ENCODE measurements around the gene FABP1.

FABP1 gene

GRCh38 chr2:88125924-88126771, 1.7 kb downstream of the FABP1 start:
- H3K4me1 Mint-ChIP-seq = no peaks in the 10 kb centered on the region
- no peak for ATAC-seq
- no peaks in the 10 kb centered on the region for H3K9me3 Mint-ChIP-seq
- no peak overlapping the region for H3K27ac Mint-ChIP-seq
- no peak overlapping the region for H3K4me3 Mint-ChIP-seq
- no peaks in the 10 kb centered on the region for H3K36me3 Mint-ChIP-seq
- peaks cover 50% of the 10 kb centered on the region for H3K27me3 Mint-ChIP-seq

GRCh38 chr2:88125344-88125923, 2.4 kb downstream of the FABP1 start:
- ATAC-seq = peak; percentile 9
- H3K27me3 Mint-ChIP-seq = peaks cover 50% of the 10 kb centered on the region
- H3K4me3 Mint-ChIP-seq = no peak overlapping the region
- no peaks in the 10 kb centered on the region for H3K36me3 Mint-ChIP-seq
- no peaks in the 10 kb centered on the region for H3K9me3 Mint-ChIP-seq
- no peaks in the 10 kb centered on the region for H3K4me1 Mint-ChIP-seq
- no peak overlapping the region for H3K27ac Mint-ChIP-seq

GRCh38 chr2:88123975-88124917, 3.6 kb downstream of the FABP1 start:
- H3K4me3 Mint-ChIP-seq = no peak overlapping the region
- no peak overlapping the region for H3K27ac Mint-ChIP-seq
- no peaks in the 10 kb centered on the region for H3K36me3 Mint-ChIP-seq
- no peak for ATAC-seq
- no peaks in the 10 kb centered on the region for H3K4me1 Mint-ChIP-seq
- H3K27me3 Mint-ChIP-seq = peaks cover 39% of the 10 kb centered on the region
- no peaks in the 10 kb centered on the region for H3K9me3 Mint-ChIP-seq

- Mint-ChIP-seq H3K27ac (no peak overlapping the region), H3K27me3 (peaks cover 38% of the 10 kb centered on the region), H3K36me3 (no peaks in the 10 kb centered on the region), H3K4me1 (no peaks in the 10 kb centered on the region), H3K4me3 (no peak overlapping the region), H3K9me3 (no peaks in the 10 kb centered on the region)
- no peak for ATAC-seq
Measured at GRCh38 chr2:88123164-88123974, 4.5 kb downstream of the FABP1 start.

- Mint-ChIP-seq H3K36me3 (no peaks in the 10 kb centered on the region), H3K27ac (no peak overlapping the region), H3K4me3 (no peak overlapping the region), H3K27me3 (peaks cover 38% of the 10 kb centered on the region), H3K4me1 (no peaks in the 10 kb centered on the region), H3K9me3 (no peaks in the 10 kb centered on the region)
- ATAC-seq = no peak
Measured at GRCh38 chr2:88122141-88122884, 5.5 kb downstream of the FABP1 start.

GRCh38 chr2:88121678-88122077, 6.2 kb downstream of the FABP1 start:
- Mint-ChIP-seq H3K36me3 (no peaks in the 10 kb centered on the region), H3K27me3 (peaks cover 33% of the 10 kb centered on the region), H3K9me3 (no peaks in the 10 kb centered on the region), H3K27ac (no peak overlapping the region), H3K4me1 (no peaks in the 10 kb centered on the region), H3K4me3 (no peak overlapping the region)
- no peak for ATAC-seq

- Mint-ChIP-seq H3K36me3 (no peaks in the 10 kb centered on the region), H3K27ac (no peak overlapping the region), H3K9me3 (no peaks in the 10 kb centered on the region), H3K27me3 (peaks cover 16% of the 10 kb centered on the region), H3K4me1 (no peaks in the 10 kb centered on the region), H3K4me3 (no peak overlapping the region)
- ATAC-seq = no peak
Measured at GRCh38 chr2:88117973-88118372, 9.9 kb downstream of the FABP1 start.

GRCh38 chr2:88116669-88117432, 11.0 kb downstream of the FABP1 start:
- Mint-ChIP-seq H3K9me3 (no peaks in the 10 kb centered on the region), H3K27me3 (peaks cover 14% of the 10 kb centered on the region), H3K4me1 (no peaks in the 10 kb centered on the region), H3K36me3 (no peaks in the 10 kb centered on the region), H3K4me3 (no peak overlapping the region), H3K27ac (no peak overlapping the region)
- no peak for ATAC-seq

GRCh38 chr2:88115825-88116518, 11.9 kb downstream of the FABP1 start:
- Mint-ChIP-seq H3K9me3 (no peaks in the 10 kb centered on the region), H3K36me3 (no peaks in the 10 kb centered on the region), H3K4me3 (no peak overlapping the region), H3K4me1 (no peaks in the 10 kb centered on the region), H3K27ac (no peak overlapping the region), H3K27me3 (peaks cover 8% of the 10 kb centered on the region)
- no peak for ATAC-seq

GRCh38 chr2:88114889-88115288, 13.0 kb downstream of the FABP1 start:
- Mint-ChIP-seq H3K27me3 (peaks cover 8% of the 10 kb centered on the region), H3K4me1 (no peaks in the 10 kb centered on the region), H3K27ac (no peak overlapping the region), H3K9me3 (no peaks in the 10 kb centered on the region), H3K4me3 (no peak overlapping the region), H3K36me3 (no peaks in the 10 kb centered on the region)
- no peak for ATAC-seq

- no peak overlapping the region for H3K4me3 Mint-ChIP-seq
- H3K9me3 Mint-ChIP-seq = no peaks in the 10 kb centered on the region
- H3K27ac Mint-ChIP-seq = no peak overlapping the region
- H3K27me3 Mint-ChIP-seq = peaks cover 8% of the 10 kb centered on the region
- H3K4me1 Mint-ChIP-seq = no peaks in the 10 kb centered on the region
- H3K36me3 Mint-ChIP-seq = no peaks in the 10 kb centered on the region
- ATAC-seq = no peak
Measured at GRCh38 chr2:88113069-88113468, 14.8 kb downstream of the FABP1 start.

GRCh38 chr2:88110830-88111229, 17.0 kb downstream of the FABP1 start:
- H3K27ac Mint-ChIP-seq = no peak overlapping the region
- no peaks in the 10 kb centered on the region for H3K4me1 Mint-ChIP-seq
- H3K9me3 Mint-ChIP-seq = no peaks in the 10 kb centered on the region
- peak; percentile 60 for ATAC-seq
- peaks cover 6% of the 10 kb centered on the region for H3K27me3 Mint-ChIP-seq
- H3K36me3 Mint-ChIP-seq = no peaks in the 10 kb centered on the region
- no peak overlapping the region for H3K4me3 Mint-ChIP-seq

- Mint-ChIP-seq H3K4me1 (no peaks in the 10 kb centered on the region), H3K9me3 (no peaks in the 10 kb centered on the region), H3K27ac (no peak overlapping the region), H3K27me3 (peaks cover 13% of the 10 kb centered on the region), H3K36me3 (no peaks in the 10 kb centered on the region), H3K4me3 (no peak overlapping the region)
- no peak for ATAC-seq
Measured at GRCh38 chr2:88108796-88109195, 19.1 kb downstream of the FABP1 start.

All from stimulated activated memory B cell treated with anti-CD40 and anti-IgM and Interleukin-4, amounts not matched to agents 10 μg/mL and 1 μg/mL and 100 μg/mL, for 72 hours (primary cell).